ENCODE results near the gene TMEM107.

Gene TMEM107

GRCh38 chr17:8222630-8223355, 46.6 kb upstream of the TMEM107 start (continued):
- TF ChIP-seq ZNF18 (tag by site-specific recombination; IDR thresholded peaks at IDR 0.05) (peak; percentile 37; the same call in 1 of the 2 replicates), ZBTB49 (tag by site-specific recombination; IDR thresholded peaks at IDR 0.05; ENCODE audit: low read depth) (no peak), IKZF3 (tag by site-specific recombination; IDR thresholded peaks at IDR 0.05) (peak; percentile 94), ZNF335 (tag by site-specific recombination; conservative IDR thresholded peaks at IDR 0.05) (peak; percentile 97), INSM2 (tag by site-specific recombination; IDR thresholded peaks at IDR 0.05) (peak; percentile 66; the same call in 1 of the 2 replicates), ZNF747 (tag by site-specific recombination; IDR thresholded peaks at IDR 0.05) (no peak), ZNF449 (tag by site-specific recombination; IDR thresholded peaks at IDR 0.05) (peak; percentile 43; the same call in 1 of the 2 replicates), FEZF1 (tag by site-specific recombination; IDR thresholded peaks at IDR 0.05) (0 out of 2 replicates have a peak, but pooled peaks have one; percentile 7), ZNF26 (tag by site-specific recombination; IDR thresholded peaks at IDR 0.05) (no peak), KLF17 (tag by site-specific recombination; IDR thresholded peaks at IDR 0.05) (peak; percentile 89), ZBTB10 (tag by site-specific recombination; IDR thresholded peaks at IDR 0.05) (no peak), ZNF704 (tag by site-specific recombination; IDR thresholded peaks at IDR 0.05) (no peak), ZNF624 (tag by site-specific recombination; IDR thresholded peaks at IDR 0.05) (no peak), ZBTB1 (tag by site-specific recombination; IDR thresholded peaks at IDR 0.05) (peak; percentile 42; the same call in 1 of the 2 replicates), REPIN1 (tag by site-specific recombination; IDR thresholded peaks at IDR 0.05; ENCODE audit: low read depth) (0 out of 2 replicates have a peak, but pooled peaks have one; percentile 9), ZNF777 (tag by site-specific recombination; IDR thresholded peaks at IDR 0.05; ENCODE audit: borderline replicate concordance) (peak; percentile 69; the same call in 1 of the 2 replicates), ZNF350 (tag by site-specific recombination; IDR thresholded peaks at IDR 0.05) (no peak), BCL6B (tag by site-specific recombination; IDR thresholded peaks at IDR 0.05) (0 out of 2 replicates have a peak, but pooled peaks have one; percentile 30), ATF2 (tag by site-specific recombination; IDR thresholded peaks at IDR 0.05; ENCODE audit: low read depth) (no peak; the same call in 1 of the 2 replicates), OVOL3 (tag by site-specific recombination; IDR thresholded peaks at IDR 0.05) (no peak)
